ENCODE data around the gene ETV6. TPM values are rescaled to one million over a fixed set of nuclear protein-coding genes. Genes with fewer than 3 reads are reported as not detected.

The ETV6 gene
- polyA plus RNA-seq, 3 donors, result 6.8 to 45.1 (median 11.7) TPM

DNA sequence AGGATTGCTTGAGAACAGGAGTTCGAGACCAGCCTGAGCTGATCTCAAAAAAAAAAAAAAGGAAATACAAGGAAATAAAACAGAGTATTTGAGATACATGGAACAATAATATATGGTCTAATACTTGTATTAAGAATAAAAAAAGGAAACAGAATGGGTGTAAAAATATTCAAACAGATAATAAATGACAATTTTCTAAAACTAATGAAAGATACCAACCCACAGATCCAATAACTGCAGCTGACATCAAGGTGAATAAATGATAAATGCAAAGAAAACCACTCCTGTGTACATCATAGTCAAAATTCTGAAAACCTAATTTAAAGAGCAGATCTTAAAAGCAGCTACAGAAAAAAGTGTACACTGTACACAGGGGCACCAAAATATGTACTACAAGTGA is 4.1 kb upstream of the ETV6 start:
- H3K27me3 Mint-ChIP-seq (ENCODE audit: low read depth in 3 of 3), result peaks cover 0 to 1% (median 0%) of the 10 kb centered on the region in 3 donors
- intact Hi-C loops (cut with micrococcal nuclease), result no loop called here

DNA sequence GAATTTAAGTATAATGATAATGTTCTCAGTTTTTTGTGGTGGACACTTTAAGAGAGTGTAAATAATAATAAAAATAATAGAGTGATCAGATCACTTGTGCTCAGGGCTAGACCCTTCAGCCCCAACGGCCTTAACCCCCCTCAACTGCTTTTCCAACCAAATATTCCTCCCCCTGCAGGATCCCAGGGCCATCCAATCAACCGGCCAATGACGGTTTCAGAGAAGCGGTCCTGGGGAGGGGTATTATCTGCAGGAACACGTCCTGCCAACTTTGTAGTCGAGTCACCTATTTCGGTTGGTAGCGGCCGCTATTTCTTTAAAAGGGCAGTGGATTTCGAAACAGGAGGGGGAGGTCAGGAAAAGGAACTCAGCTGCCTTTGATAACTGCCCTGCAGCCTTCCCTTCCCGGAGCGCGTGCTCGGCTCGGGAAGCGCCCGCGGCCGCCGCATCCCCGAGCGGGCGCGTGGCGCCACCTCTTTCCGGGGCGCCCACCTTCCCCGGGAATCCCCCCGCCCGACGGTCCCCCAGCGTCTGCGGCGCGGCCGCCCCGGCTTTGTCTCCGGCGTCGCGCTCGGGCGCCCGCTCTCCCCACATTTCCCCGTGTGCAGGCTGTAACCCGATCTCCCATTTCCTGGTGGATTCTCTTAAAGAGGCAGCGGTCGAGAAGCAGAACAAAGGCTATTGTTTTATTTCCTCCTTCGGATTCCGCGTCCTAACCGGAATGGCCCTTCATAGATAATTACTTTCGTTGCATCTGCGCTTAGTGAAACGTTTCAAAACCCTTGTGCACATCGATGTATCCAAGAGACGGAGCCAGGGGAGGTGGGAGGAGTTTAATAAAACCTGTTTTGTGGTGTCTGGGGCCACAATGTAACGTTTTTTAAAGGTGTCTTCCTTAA is 711 bp upstream of the ETV6 start:
- DNase-seq, result peak; percentile 69 to 87 (median 82)
- Mint-ChIP-seq H3K36me3 (no peaks in the 10 kb centered on the region), H3K4me1 (peaks cover 21% of the 10 kb centered on the region), H3K27me3 (ENCODE audit: low read depth in 3 of 3) (peaks cover 0 to 1% (median 0%) of the 10 kb centered on the region in 3 donors), H3K4me3 (peak overlapping the region; percentile 83 to 94), H3K9me3 (peaks cover 0 to 4% (median 0%) of the 10 kb centered on the region in 7 donors), H3K27ac (peak overlapping the region; percentile 95 to 98 (median 97))
- peak overlapping the region; percentile 86 for H3K9ac ChIP-seq (ENCODE audit: insufficient read depth, low read length, poor library complexity, severe bottlenecking)
- peaks cover 26 to 33% of the 10 kb centered on the region in 2 donors for H3K4me1 ChIP-seq (ENCODE audit: control insufficient read depth in 1 of 2, insufficient read depth in 2 of 2, low read length in 2 of 2)
- no peaks in the 10 kb centered on the region for H3K9me3 ChIP-seq (replicated peaks in 1 of 2; ENCODE audit: control insufficient read depth in 1 of 2, insufficient read depth in 1 of 2, low read length in 2 of 2)
- peak overlapping the region; percentile 96 to 100 (median 96) for H3K4me3 ChIP-seq (replicated peaks in 1 of 3; ENCODE audit: low read depth in 2 of 3, low read length in 3 of 3)
- peaks cover 49% of the 10 kb centered on the region for H3K79me2 ChIP-seq (ENCODE audit: insufficient read depth, low read length)
- peak overlapping the region; percentile 75 for H3K4me2 ChIP-seq (replicated peaks; ENCODE audit: extremely low read depth, low read length, poor library complexity, severe bottlenecking)
- TF ChIP-seq, protein P1, sequence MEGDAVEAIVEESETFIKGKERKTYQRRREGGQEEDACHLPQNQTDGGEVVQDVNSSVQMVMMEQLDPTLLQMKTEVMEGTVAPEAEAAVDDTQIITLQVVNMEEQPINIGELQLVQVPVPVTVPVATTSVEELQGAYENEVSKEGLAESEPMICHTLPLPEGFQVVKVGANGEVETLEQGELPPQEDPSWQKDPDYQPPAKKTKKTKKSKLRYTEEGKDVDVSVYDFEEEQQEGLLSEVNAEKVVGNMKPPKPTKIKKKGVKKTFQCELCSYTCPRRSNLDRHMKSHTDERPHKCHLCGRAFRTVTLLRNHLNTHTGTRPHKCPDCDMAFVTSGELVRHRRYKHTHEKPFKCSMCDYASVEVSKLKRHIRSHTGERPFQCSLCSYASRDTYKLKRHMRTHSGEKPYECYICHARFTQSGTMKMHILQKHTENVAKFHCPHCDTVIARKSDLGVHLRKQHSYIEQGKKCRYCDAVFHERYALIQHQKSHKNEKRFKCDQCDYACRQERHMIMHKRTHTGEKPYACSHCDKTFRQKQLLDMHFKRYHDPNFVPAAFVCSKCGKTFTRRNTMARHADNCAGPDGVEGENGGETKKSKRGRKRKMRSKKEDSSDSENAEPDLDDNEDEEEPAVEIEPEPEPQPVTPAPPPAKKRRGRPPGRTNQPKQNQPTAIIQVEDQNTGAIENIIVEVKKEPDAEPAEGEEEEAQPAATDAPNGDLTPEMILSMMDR (IDR thresholded peaks at IDR 0.05), result no peak
- H4K20me1 ChIP-seq (ENCODE audit: insufficient read depth, low read length), result no peaks in the 10 kb centered on the region
- intact Hi-C loops (cut with micrococcal nuclease), result no loop called here
- H3K27ac ChIP-seq (ENCODE audit: low read depth in 1 of 2, low read length in 2 of 2), result peak overlapping the region; percentile 96 to 97
- under 1% methylated on average over 56 of the region's 58 CpGs for WGBS (ENCODE audit: insufficient coverage)
- H3K27me3 ChIP-seq (ENCODE audit: control insufficient read depth in 2 of 2, insufficient read depth in 2 of 2, low read length in 2 of 2), result no peaks in the 10 kb centered on the region
- peak overlapping the region; percentile 82 for H2AFZ ChIP-seq (ENCODE audit: insufficient read depth, low read depth, low read length, poor library complexity, severe bottlenecking)
- no peaks in the 10 kb centered on the region for H3K36me3 ChIP-seq (replicated peaks in 1 of 2; ENCODE audit: control insufficient read depth in 1 of 2, insufficient read depth in 2 of 2, low read length in 2 of 2)

More for the DNA sequence above, 4.1 kb upstream of the ETV6 start:
- H3K4me3 Mint-ChIP-seq, result no peak overlapping the region
- H3K27ac ChIP-seq (ENCODE audit: low read depth in 1 of 2, low read length in 2 of 2), result no peak overlapping the region
- no peaks in the 10 kb centered on the region for H4K20me1 ChIP-seq (ENCODE audit: insufficient read depth, low read length)
- DNase-seq, result no peak
- H3K4me3 ChIP-seq (replicated peaks in 1 of 3; ENCODE audit: low read depth in 2 of 3, low read length in 3 of 3), result no peak overlapping the region
- no peak overlapping the region for H3K27ac Mint-ChIP-seq
- no peak overlapping the region for H3K4me2 ChIP-seq (replicated peaks; ENCODE audit: extremely low read depth, low read length, poor library complexity, severe bottlenecking)
- no peak overlapping the region for H2AFZ ChIP-seq (ENCODE audit: insufficient read depth, low read depth, low read length, poor library complexity, severe bottlenecking)
- peaks cover 15% of the 10 kb centered on the region for H3K79me2 ChIP-seq (ENCODE audit: insufficient read depth, low read length)
- peaks cover 5% of the 10 kb centered on the region for H3K4me1 Mint-ChIP-seq
- H3K27me3 ChIP-seq (ENCODE audit: control insufficient read depth in 2 of 2, insufficient read depth in 2 of 2, low read length in 2 of 2), result no peaks in the 10 kb centered on the region
- no CpG with 5 or more reads among the region's 1 CpG for WGBS (ENCODE audit: insufficient coverage)
- TF ChIP-seq, protein P1 (IDR thresholded peaks at IDR 0.05), result no peak
- H3K9ac ChIP-seq (ENCODE audit: insufficient read depth, low read length, poor library complexity, severe bottlenecking), result no peak overlapping the region
- peaks cover 6 to 11% of the 10 kb centered on the region in 2 donors for H3K4me1 ChIP-seq (ENCODE audit: control insufficient read depth in 1 of 2, insufficient read depth in 2 of 2, low read length in 2 of 2)
- no peaks in the 10 kb centered on the region for H3K36me3 Mint-ChIP-seq
- H3K9me3 ChIP-seq (replicated peaks in 1 of 2; ENCODE audit: control insufficient read depth in 1 of 2, insufficient read depth in 1 of 2, low read length in 2 of 2), result no peaks in the 10 kb centered on the region
- peaks cover 0 to 4% (median 0%) of the 10 kb centered on the region in 7 donors for H3K9me3 Mint-ChIP-seq
- no peaks in the 10 kb centered on the region for H3K36me3 ChIP-seq (replicated peaks in 1 of 2; ENCODE audit: control insufficient read depth in 1 of 2, insufficient read depth in 2 of 2, low read length in 2 of 2)

Measured in CD14-positive monocyte (primary cell).